Stomach (tissue), 9 donors: Measurements from ENCODE around the gene DBF4B. TPM values are rescaled to one million over a fixed set of nuclear protein-coding genes. Genes with fewer than 3 reads are reported as not detected.
"Not testable (repeated sequence)": the region's sequence is repeated elsewhere in the genome, so short reads cannot be mapped to it uniquely, and the experiment has no call there.

Experiments
- DNase-seq, 2 donors: peaks; one replicate each; pipeline versions ENCODE4 v3.0.0 to v3.0.0-alpha.2; 2013 to 2019
- H3K27ac ChIP-seq, 5 donors: fragments of 200-600 bp in 4 of 5; sonication (generic) in 4 of 5; one replicate each; pipeline ENCODE4 v1.5.1; 2013 to 2019; ENCODE audit warnings: mild to moderate bottlenecking in 1 of 5, moderate library complexity in 1 of 5
- H3K27me3 ChIP-seq, 3 donors: fragments of 200-600 bp; sonication (generic); one replicate each; pipeline ENCODE4 v1.5.1; 2017 to 2019; ENCODE audit warnings: mixed run types in 1 of 3
- H3K36me3 ChIP-seq, 4 donors: fragments of 200-600 bp; sonication (generic); 1 replicate in 3 of 4; 2 replicates in 1 of 4; pipeline ENCODE4 v1.5.1; 2016 to 2019
- H3K4me1 ChIP-seq, 4 donors: fragments of 200-600 bp; sonication (generic); one replicate each; pipeline ENCODE4 v1.5.1; 2016 to 2019
- H3K4me3 ChIP-seq, 4 donors: fragments of 200-600 bp; sonication (generic) in 3 of 4; one replicate each; pipeline ENCODE4 v1.5.1; 2016 to 2019; ENCODE audit warnings: mild to moderate bottlenecking in 1 of 4
- H3K9me3 ChIP-seq, 4 donors: fragments of 200-600 bp; sonication (generic); one replicate each; pipeline ENCODE4 v1.5.1; 2016 to 2019
- CTCF ChIP-seq, 7 experiments: fragments of 450-650 bp in 4 of 7; fragments of 200-600 bp in 3 of 7; sonication (generic) in 3 of 7; IDR thresholded peaks; one replicate each; pipeline ENCODE4 v1.5.1; 2016 to 2019; ENCODE audit warnings: antibody characterized with exemption in 7 of 7, control low read depth in 2 of 7, mild to moderate bottlenecking in 1 of 7
- EP300 ChIP-seq: sonication (generic); formaldehyde crosslinking; IDR thresholded peaks from one replicate; pipeline ENCODE4 v1.6.1; 2017; ENCODE audit warnings: antibody characterized with exemption
- POLR2A ChIP-seq, 4 donors: fragments of 450-650 bp; IDR thresholded peaks; one replicate each; pipeline ENCODE4 v1.6.1; 2016; ENCODE audit warnings: antibody characterized with exemption in 4 of 4, control low read depth in 2 of 4, mild to moderate bottlenecking in 1 of 4, moderate library complexity in 1 of 4
- POLR2AphosphoS5 ChIP-seq, 3 donors: sonication (generic); formaldehyde crosslinking; IDR thresholded peaks; one replicate each; pipeline ENCODE4 v1.6.1; 2016; ENCODE audit warnings: antibody characterized with exemption in 3 of 3
- WGBS, 5 donors: extraction: QIAGEN DNeasy Blood & Tissue Kit in 3 of 5; methylation state at CpG; one replicate each; pipeline versions ENCODE4 v1.1.5 to v1.1.7; 2013 to 2018; 5-methylcytosine and 5-hydroxymethylcytosine counted together
- intact Hi-C: fragments of 100-400 bp; cut with DNase I; formaldehyde crosslinking; loops from one replicate; pipeline ENCODE4 v1.15.1; 2023; ENCODE audit warnings: low total_unique reads
- polyA plus RNA-seq, 3 donors: library from polyadenylated mRNA; stranded (reverse); fragments of 200-250 nt; gene quantifications; one replicate each; pipeline ENCODE4 v1.2.3, GENCODE V29; 2013
- total RNA-seq, 5 donors: library from RNA; depleted of rRNA; stranded (reverse); fragments of >200 nt; gene quantifications; one replicate each; pipeline versions ENCODE4 v1.1.0 to v1.2.3, GENCODE V29; 2014 to 2016
- donor health status: healthy with polysubstance abuse.
- donor health status: Bipolar disorder and iron deficiency.
- donor health status: healthy.

Gene DBF4B
- total and polyA plus RNA-seq, 8 donors = 0.76 to 5.0 (median 2.2) TPM; not detected in 1

- Histone ChIP-seq H3K27ac (no peak overlapping the region), H3K4me3 (no peak overlapping the region), H3K9me3 (no peaks in the 10 kb centered on the region), H3K4me1 (no peaks in the 10 kb centered on the region), H3K27me3 (peaks cover 0 to 6% (median 0%) of the 10 kb centered on the region in 3 donors), H3K36me3 (no peaks in the 10 kb centered on the region)
- DNase-seq = no peak
- TF ChIP-seq POLR2A (IDR thresholded peaks at IDR 0.05) (no peak), EP300 (no peak), POLR2AphosphoS5 (IDR thresholded peaks at IDR 0.05) (no peak), CTCF (IDR thresholded peaks at IDR 0.05) (no peak)
- WGBS, 5 donors = 92 to 100% (median 95%) methylated on average over 1 of the region's 1 CpG
- intact Hi-C loops = no loop called here
Measured at GRCh38 chr17:44666006-44666405, 42.5 kb upstream of the DBF4B start.

- intact Hi-C loops = no loop called here
- Histone ChIP-seq H3K4me3 (no peak overlapping the region), H3K9me3 (no peaks in the 10 kb centered on the region), H3K27me3 (no peaks in the 10 kb centered on the region), H3K27ac (no peak overlapping the region), H3K36me3 (peaks cover 0 to 12% (median 6%) of the 10 kb centered on the region in 4 donors), H3K4me1 (no peaks in the 10 kb centered on the region)
- TF ChIP-seq CTCF (IDR thresholded peaks at IDR 0.05) (peak in 3 of 7 experiments; percentile 13 to 37 (median 36)), POLR2A (IDR thresholded peaks at IDR 0.05) (no peak)
- peak in 1 of 2 donors; percentile 23 for DNase-seq
Measured at GRCh38 chr17:44672479-44673093, 35.9 kb upstream of the DBF4B start.

DNA sequence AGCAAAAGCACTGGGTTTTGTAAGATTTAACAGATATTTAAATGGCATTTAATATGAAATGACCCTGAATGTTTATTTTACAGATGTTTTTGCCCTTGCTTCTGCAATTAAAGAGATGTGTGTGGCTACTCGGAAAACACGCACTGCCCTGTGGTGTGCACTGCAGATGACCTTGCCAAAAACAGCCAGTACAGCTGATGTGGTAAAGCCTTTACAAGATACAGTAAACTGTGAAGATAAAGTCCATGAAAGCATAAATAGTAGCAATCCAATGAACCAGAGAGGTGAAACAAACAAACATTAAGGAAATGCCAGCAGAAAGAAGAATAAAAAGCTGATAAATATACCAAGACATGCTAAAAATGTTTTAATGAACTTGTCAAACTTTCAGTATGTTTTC is 34.6 kb upstream of the DBF4B start:
- Histone ChIP-seq H3K4me1 (no peaks in the 10 kb centered on the region), H3K27ac (no peak overlapping the region), H3K4me3 (no peak overlapping the region), H3K9me3 (no peaks in the 10 kb centered on the region), H3K27me3 (no peaks in the 10 kb centered on the region), H3K36me3 (peaks cover 0 to 22% (median 18%) of the 10 kb centered on the region in 4 donors)
- no peak for DNase-seq
- WGBS, 5 donors = 21 to 66% (median 51%) methylated on average over 2 of the region's 2 CpGs
- intact Hi-C loops = no loop called here
- TF ChIP-seq POLR2AphosphoS5 (IDR thresholded peaks at IDR 0.05) = no peak
- no peak for TF ChIP-seq EP300
- TF ChIP-seq CTCF (IDR thresholded peaks at IDR 0.05) = no peak
- TF ChIP-seq POLR2A (IDR thresholded peaks at IDR 0.05) = no peak

- Histone ChIP-seq H3K4me3 (no peak overlapping the region), H3K27ac (no peak overlapping the region), H3K36me3 (peaks cover 6 to 55% (median 50%) of the 10 kb centered on the region in 4 donors), H3K27me3 (no peaks in the 10 kb centered on the region), H3K9me3 (no peaks in the 10 kb centered on the region), H3K4me1 (no peaks in the 10 kb centered on the region)
- intact Hi-C loops = no loop called here
- DNase-seq = no peak
- TF ChIP-seq POLR2AphosphoS5 (IDR thresholded peaks at IDR 0.05) (no peak), POLR2A (IDR thresholded peaks at IDR 0.05) (no peak), EP300 (no peak), CTCF (IDR thresholded peaks at IDR 0.05) (no peak)
- WGBS, 5 donors = 65 to 93% (median 71%) methylated on average over 2 of the region's 2 CpGs
Measured at GRCh38 chr17:44677136-44677535, 31.3 kb upstream of the DBF4B start.

- WGBS, 5 donors = 78 to 90% (median 89%) methylated on average over 4 of the region's 4 CpGs
- H3K9me3 ChIP-seq, DNase-seq, H3K27ac ChIP-seq, H3K4me3 ChIP-seq, H3K27me3 ChIP-seq, intact Hi-C loops, H3K4me1 ChIP-seq: not testable (repeated sequence)
- peaks cover 25 to 90% (median 84%) of the 10 kb centered on the region in 4 donors for H3K36me3 ChIP-seq
Measured at GRCh38 chr17:44683303-44683702, 25.2 kb upstream of the DBF4B start.
